GM23338 (cell line): ENCODE results near the gene KAT6B.
A peak's percentile ranks its signal among the peaks of the same experiment; 100 is the strongest.

Experiments used
- CTCF ChIP-seq, 2 experiments: fragments of 200-600 bp in 1 of 2; sonication (generic) in 1 of 2; conservative IDR thresholded peaks; 2 replicates each; pipeline versions ENCODE4 v1.5.1 to v1.6.1; 2016 to 2017; ENCODE audit warnings: antibody characterized with exemption in 2 of 2, low read depth in 2 of 2, mild to moderate bottlenecking in 2 of 2, moderate library complexity in 1 of 2
- EZH2phosphoT487 ChIP-seq: fragments of 200-600 bp; sonication (generic); IDR thresholded peaks from one replicate; pipeline ENCODE4 v1.8.1; 2018; ENCODE audit warnings: antibody characterized with exemption; ENCODE audit not compliant: unreplicated experiment
- JUNB ChIP-seq: IDR thresholded peaks from one replicate; pipeline ENCODE4 v1.6.1; 2016; ENCODE audit warnings: antibody characterized with exemption; ENCODE audit not compliant: unreplicated experiment
- POLR2AphosphoS5 ChIP-seq: IDR thresholded peaks from 2 replicates; pipeline ENCODE4 v1.6.1; 2016; ENCODE audit warnings: antibody characterized with exemption, low read depth
- TF ChIP-seq, protein P1 (sequence below): IDR thresholded peaks from 2 replicates; pipeline ENCODE4 v1.6.1; 2016; ENCODE audit warnings: antibody characterized with exemption

- TF ChIP-seq CTCF (conservative IDR thresholded peaks at IDR 0.05; ENCODE audit: low read depth in 2 of 2) (0 out of 4 replicates have a peak, but pooled peaks of 1 of the 2 experiments have one; percentile 6), EZH2phosphoT487 (no peak), POLR2AphosphoS5 (no peak), JUNB (no peak)
- TF ChIP-seq, protein P1, sequence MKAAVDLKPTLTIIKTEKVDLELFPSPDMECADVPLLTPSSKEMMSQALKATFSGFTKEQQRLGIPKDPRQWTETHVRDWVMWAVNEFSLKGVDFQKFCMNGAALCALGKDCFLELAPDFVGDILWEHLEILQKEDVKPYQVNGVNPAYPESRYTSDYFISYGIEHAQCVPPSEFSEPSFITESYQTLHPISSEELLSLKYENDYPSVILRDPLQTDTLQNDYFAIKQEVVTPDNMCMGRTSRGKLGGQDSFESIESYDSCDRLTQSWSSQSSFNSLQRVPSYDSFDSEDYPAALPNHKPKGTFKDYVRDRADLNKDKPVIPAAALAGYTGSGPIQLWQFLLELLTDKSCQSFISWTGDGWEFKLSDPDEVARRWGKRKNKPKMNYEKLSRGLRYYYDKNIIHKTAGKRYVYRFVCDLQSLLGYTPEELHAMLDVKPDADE: no peak
Observed at GRCh38 chr10:74975758-74976157, 149.4 kb downstream of the KAT6B start.
